Upper lobe of left lung (tissue), 6 donors: ENCODE results near the gene CYTH3. TPM values are rescaled to one million over a fixed set of nuclear protein-coding genes. Genes with fewer than 3 reads are reported as not detected.

ENCODE experiments used
- ATAC-seq, 2 donors: fragments of 200-7000 bp; cut with Tn5 transposase; one replicate each; pipeline ENCODE4 v1.9.1; 2022; ENCODE audit warnings: mild to moderate bottlenecking in 2 of 2, moderate library complexity in 2 of 2; ENCODE audit not compliant: low FRiP score in 2 of 2
- DNase-seq, 2 donors: peaks; one replicate each; pipeline ENCODE4 v3.0.0-alpha.2; 2019 to 2020
- H3K27ac ChIP-seq, 4 donors: fragments of 200-600 bp; sonication (generic); one replicate each; pipeline ENCODE4 v1.5.1; 2016 to 2019
- H3K27me3 ChIP-seq, 4 donors: fragments of 200-600 bp; sonication (generic); one replicate each; pipeline ENCODE4 v1.5.1; 2017 to 2019
- H3K36me3 ChIP-seq, 4 donors: fragments of 200-600 bp; sonication (generic); one replicate each; pipeline ENCODE4 v1.5.1; 2016 to 2019
- H3K4me1 ChIP-seq, 4 donors: fragments of 200-600 bp; sonication (generic); one replicate each; pipeline ENCODE4 v1.5.1; 2018 to 2019
- H3K4me3 ChIP-seq, 4 donors: fragments of 200-600 bp; sonication (generic); one replicate each; pipeline ENCODE4 v1.5.1; 2017 to 2019; ENCODE audit warnings: mild to moderate bottlenecking in 2 of 4, moderate library complexity in 1 of 4
- H3K9me3 ChIP-seq, 4 donors: fragments of 200-600 bp; sonication (generic); one replicate each; pipeline ENCODE4 v1.5.1; 2018 to 2019
- CTCF ChIP-seq, 6 experiments: fragments of 450-650 bp in 4 of 6; fragments of 200-600 bp in 2 of 6; sonication (generic) in 2 of 6; IDR thresholded peaks; one replicate each; pipeline ENCODE4 v1.5.1; 2016 to 2019; ENCODE audit warnings: antibody characterized with exemption in 6 of 6
- EP300 ChIP-seq, 4 donors: sonication (generic); formaldehyde crosslinking; IDR thresholded peaks; one replicate each; pipeline ENCODE4 v1.5.1; 2017; ENCODE audit warnings: antibody characterized with exemption in 4 of 4, control low read depth in 2 of 4
- POLR2A ChIP-seq, 4 donors: fragments of 450-650 bp; IDR thresholded peaks; one replicate each; pipeline ENCODE4 v1.5.1; 2016 to 2017; ENCODE audit warnings: antibody characterized with exemption in 4 of 4, mild to moderate bottlenecking in 2 of 4
- POLR2AphosphoS5 ChIP-seq, 2 donors: sonication (generic); formaldehyde crosslinking; IDR thresholded peaks; one replicate each; pipeline ENCODE4 v1.5.1; 2017; ENCODE audit warnings: antibody characterized with exemption in 2 of 2
- WGBS, 2 donors: methylation state at CpG; one replicate each; pipeline ENCODE4 v1.1.5; 2017 to 2018; 5-methylcytosine and 5-hydroxymethylcytosine counted together
- total RNA-seq, 6 donors: library from RNA; depleted of rRNA in 4 of 6; stranded (reverse); fragments of >200 nt in 4 of 6; gene quantifications; one replicate each; pipeline versions ENCODE4 v1.1.0 to v1.2.1, GENCODE V29; 2016 to 2021
- donor health status: DM: no; HTN: no; CAD: no; lungs with moderate emphysema.
- donor health status: DM: no; HTN: yes; CAD: no; lungs with severe emphysema.

CYTH3 gene
- total RNA-seq, 6 donors from 2014 or later = 24.2 to 76.5 (median 32.9) TPM

GRCh38 chr7:6149996-6150395, 122.4 kb downstream of the CYTH3 start:
- no peaks in the 10 kb centered on the region for H3K4me1 ChIP-seq
- H3K4me3 ChIP-seq = no peak overlapping the region
- DNase-seq = no peak
- WGBS, 2 donors = 93% methylated on average over 18 to 19 of the region's 19 CpGs
- H3K27ac ChIP-seq = no peak overlapping the region
- TF ChIP-seq POLR2A (IDR thresholded peaks at IDR 0.05) = no peak
- no peak for TF ChIP-seq POLR2AphosphoS5 (IDR thresholded peaks at IDR 0.05)
- TF ChIP-seq EP300 (IDR thresholded peaks at IDR 0.05) = no peak
- TF ChIP-seq CTCF (IDR thresholded peaks at IDR 0.05) = no peak
- peaks cover 48 to 99% (median 91%) of the 10 kb centered on the region in 4 donors for H3K36me3 ChIP-seq
- ATAC-seq = no peak
- H3K9me3 ChIP-seq = no peaks in the 10 kb centered on the region
- no peaks in the 10 kb centered on the region for H3K27me3 ChIP-seq

GRCh38 chr7:6148724-6149360, 123.6 kb downstream of the CYTH3 start:
- Histone ChIP-seq H3K36me3 (peaks cover 50 to 99% (median 84%) of the 10 kb centered on the region in 4 donors), H3K9me3 (no peaks in the 10 kb centered on the region), H3K27me3 (no peaks in the 10 kb centered on the region), H3K27ac (no peak overlapping the region), H3K4me1 (no peaks in the 10 kb centered on the region), H3K4me3 (no peak overlapping the region)
- TF ChIP-seq CTCF (IDR thresholded peaks at IDR 0.05) (no peak), POLR2AphosphoS5 (IDR thresholded peaks at IDR 0.05) (no peak)
- WGBS, 2 donors = 89 to 92% methylated on average over 17 to 20 of the region's 20 CpGs
- ATAC-seq (no peak), DNase-seq (no peak)

GRCh38 chr7:6147627-6148026, 124.8 kb downstream of the CYTH3 start:
- TF ChIP-seq EP300 (IDR thresholded peaks at IDR 0.05) (no peak), POLR2A (IDR thresholded peaks at IDR 0.05) (no peak), POLR2AphosphoS5 (IDR thresholded peaks at IDR 0.05) (no peak), CTCF (IDR thresholded peaks at IDR 0.05) (no peak)
- ATAC-seq (no peak), DNase-seq (no peak)
- Histone ChIP-seq H3K27ac (no peak overlapping the region), H3K27me3 (no peaks in the 10 kb centered on the region), H3K36me3 (peaks cover 52 to 97% (median 85%) of the 10 kb centered on the region in 4 donors), H3K9me3 (no peaks in the 10 kb centered on the region), H3K4me3 (no peak overlapping the region), H3K4me1 (no peaks in the 10 kb centered on the region)
- 94 to 95% methylated on average over 8 of the region's 8 CpGs for WGBS, 2 donors

GRCh38 chr7:6146666-6147065, 125.8 kb downstream of the CYTH3 start:
- TF ChIP-seq EP300 (IDR thresholded peaks at IDR 0.05) (no peak), POLR2A (IDR thresholded peaks at IDR 0.05) (no peak), POLR2AphosphoS5 (IDR thresholded peaks at IDR 0.05) (no peak), CTCF (IDR thresholded peaks at IDR 0.05) (no peak)
- peak in 1 of 2 donors; percentile 44 for ATAC-seq
- Histone ChIP-seq H3K27me3 (no peaks in the 10 kb centered on the region), H3K4me3 (no peak overlapping the region), H3K4me1 (no peaks in the 10 kb centered on the region), H3K36me3 (peaks cover 52 to 95% (median 79%) of the 10 kb centered on the region in 4 donors), H3K9me3 (no peaks in the 10 kb centered on the region), H3K27ac (no peak overlapping the region)
- WGBS, 2 donors = 93 to 97% methylated on average over 8 of the region's 8 CpGs
- no peak for DNase-seq

GRCh38 chr7:6143997-6144396, 128.4 kb downstream of the CYTH3 start:
- WGBS, 2 donors = 93% methylated on average over 8 of the region's 8 CpGs
- peaks cover 55 to 95% (median 67%) of the 10 kb centered on the region in 4 donors for H3K36me3 ChIP-seq
- H3K4me3 ChIP-seq = no peak overlapping the region
- no peak for TF ChIP-seq POLR2AphosphoS5 (IDR thresholded peaks at IDR 0.05)
- TF ChIP-seq EP300 (IDR thresholded peaks at IDR 0.05) = no peak
- TF ChIP-seq POLR2A (IDR thresholded peaks at IDR 0.05) = no peak
- no peak for TF ChIP-seq CTCF (IDR thresholded peaks at IDR 0.05)
- no peaks in the 10 kb centered on the region for H3K4me1 ChIP-seq
- H3K9me3 ChIP-seq = no peaks in the 10 kb centered on the region
- H3K27ac ChIP-seq = no peak overlapping the region
- DNase-seq (no peak), ATAC-seq (no peak)
- no peaks in the 10 kb centered on the region for H3K27me3 ChIP-seq
